ENCODE measurements around the gene PLA1A.

GRCh38 chr3:119630128-119630879 lies 32.6 kb downstream of the PLA1A start:
- TF ChIP-seq CTCF (IDR thresholded peaks at IDR 0.05) (no peak), POLR2A (IDR thresholded peaks at IDR 0.05) (no peak)

Measured in prostate gland (tissue), 2 donors.